Motor neuron (in vitro differentiated cells): ENCODE measurements around the gene SEMA3G. TPM values are rescaled to one million over a fixed set of nuclear protein-coding genes. Genes with fewer than 3 reads are reported as not detected.
A peak's percentile ranks its signal among the peaks of the same experiment; 100 is the strongest.

Experiments used
- ATAC-seq, 8 experiments: fragments of 200-7000 bp; cut with Tn5 transposase; replicated peaks in 6 of 8; 2 replicates each; pipeline ENCODE4 v1.8.0; 2021; ENCODE audit warnings: mild to moderate bottlenecking in 8 of 8, moderate library complexity in 8 of 8
- H3K27ac ChIP-seq, 2 donors: fragments of 250-450 bp; sonication (Bioruptor Pico); 2 replicates each; pipeline ENCODE4 v1.9.0; 2021; ENCODE audit warnings: antibody characterized with exemption in 2 of 2, mild to moderate bottlenecking in 2 of 2, moderate library complexity in 1 of 2
- H3K4me1 ChIP-seq, 2 donors: fragments of 250-450 bp; sonication (Bioruptor Pico); replicated peaks in 1 of 2; 2 replicates each; pipeline ENCODE4 v1.6.1; 2021; ENCODE audit warnings: antibody characterized with exemption in 2 of 2, mild to moderate bottlenecking in 2 of 2, moderate library complexity in 1 of 2
- H3K4me3 ChIP-seq, 5 donors: fragments of 250-450 bp; sonication (Bioruptor Pico); 2 replicates each; pipeline ENCODE4 v1.9.0; 2021; ENCODE audit warnings: antibody characterized with exemption in 5 of 5, mild to moderate bottlenecking in 5 of 5, moderate library complexity in 4 of 5
- WGBS, 10 experiments: fragments of 450-650 bp; shearing (Covaris generic); methylation state at CpG; one replicate each; pipeline ENCODE4 v1.0.0; 2022; 5-methylcytosine and 5-hydroxymethylcytosine counted together
- in situ Hi-C, 9 experiments: fragments of 400-800 bp; cut with MboI; loops; one replicate each; pipeline ENCODE4 v1.15.0; 2021; ENCODE audit warnings: low sequenced_read_pairs in 9 of 9, low pct_unique_long_range_greater_than_20kb in 2 of 9; ENCODE audit not compliant: unreplicated experiment in 9 of 9
- total RNA-seq, 8 experiments: library from RNA; unstranded; fragments of 300-600 nt; gene quantifications; 2 replicates each; pipeline versions ENCODE4 v1.2.3 to v1.2.4, GENCODE V29; 2022

SEMA3G gene
- total RNA-seq, 8 experiments from 2014 or later, result 0.05 to 0.91 (median 0.19) TPM

- in situ Hi-C loops, result no loop called here
- H3K4me3 ChIP-seq, result no peak overlapping the region
- ATAC-seq, result no peak
- H3K27ac ChIP-seq, result no peak overlapping the region
- H3K4me1 ChIP-seq, result no peaks in the 10 kb centered on the region
- WGBS, 10 experiments, result 40 to 100% (median 80%) methylated on average over 1 to 2 of the region's 2 CpGs; no CpG with 5 or more reads in 6 of the 10 experiments
Observed at GRCh38 chr3:52387481-52387880, 57.4 kb downstream of the SEMA3G start.

- ATAC-seq, result peak; percentile 20 to 85 (median 45)
- Histone ChIP-seq H3K27ac (no peak overlapping the region), H3K4me3 (no peak overlapping the region), H3K4me1 (no peaks in the 10 kb centered on the region)
- in situ Hi-C loops, result no loop called here
- 20 to 100% (median 65%) methylated on average over 1 to 5 of the region's 10 CpGs; no CpG with 5 or more reads in 4 of the 10 experiments for WGBS, 10 experiments
Observed at GRCh38 chr3:52385157-52385556, 59.7 kb downstream of the SEMA3G start.

- in situ Hi-C loops, result no loop called here
- no peak overlapping the region for H3K27ac ChIP-seq
- 60 to 100% (median 83%) methylated on average over 1 to 4 of the region's 9 CpGs; no CpG with 5 or more reads in 6 of the 10 experiments for WGBS, 10 experiments
- H3K4me1 ChIP-seq, result no peaks in the 10 kb centered on the region
- ATAC-seq, result no peak
- H3K4me3 ChIP-seq, result no peak overlapping the region
Observed at GRCh38 chr3:52384019-52384761, 60.7 kb downstream of the SEMA3G start.

GRCh38 chr3:52383446-52383845 is 61.5 kb downstream of the SEMA3G start:
- 82 to 100% (median 83%) methylated on average over 2 to 5 of the region's 14 CpGs; no CpG with 5 or more reads in 7 of the 10 experiments for WGBS, 10 experiments
- Histone ChIP-seq H3K4me3 (no peak overlapping the region), H3K4me1 (no peaks in the 10 kb centered on the region), H3K27ac (no peak overlapping the region)
- in situ Hi-C loops, result no loop called here
- ATAC-seq, result no peak

Other genes starting within 250 kb of the SEMA3G start
- 10 to 100 TPM; 30.0 to 51.1 (median 37.6) TPM for gene ALAS1, start 246.9 kb downstream of the SEMA3G start, total RNA-seq
- under 1 TPM in 6 of 8 experiments, not detected in 2; 0.08 to 0.29 (median 0.17) TPM for gene TLR9, start 219.5 kb downstream of the SEMA3G start, total RNA-seq
- gene TWF2, start 205.9 kb downstream of the SEMA3G start, total RNA-seq, result 10 to 100 TPM; 19.8 to 49.3 (median 30.3) TPM
- 10 to 100 TPM in 2 of 8 experiments, 1 to 10 TPM in 6; 2.6 to 20.8 (median 7.4) TPM for gene PPM1M, start 199.3 kb downstream of the SEMA3G start, total RNA-seq
- 100 to 1,000 TPM in 2 of 8 experiments, 10 to 100 TPM in 6; 48.6 to 104 (median 82.4) TPM for gene WDR82, start 166.5 kb downstream of the SEMA3G start, total RNA-seq
- gene GLYCTK, start 157.3 kb downstream of the SEMA3G start, total RNA-seq, result 10 to 100 TPM in 5 of 8 experiments, 1 to 10 TPM in 3; 4.3 to 15.6 (median 12.3) TPM
- 1 to 10 TPM; 1.1 to 5.9 (median 3.1) TPM for gene DNAH1, start 128.8 kb downstream of the SEMA3G start, total RNA-seq
- gene BAP1, start 35.1 kb downstream of the SEMA3G start, total RNA-seq, result 10 to 100 TPM; 36.6 to 76.7 (median 59.2) TPM
- 10 to 100 TPM in 3 of 8 experiments, 1 to 10 TPM in 5; 5.5 to 14.0 (median 9.0) TPM for gene PHF7, start 34.4 kb downstream of the SEMA3G start, total RNA-seq
- gene TNNC1, start 8.9 kb upstream of the SEMA3G start, total RNA-seq, result 10 to 100 TPM in 1 of 8 experiments, 1 to 10 TPM in 3, under 1 TPM in 4; 0.54 to 22.5 (median 1.2) TPM
- gene NISCH, start 10.5 kb upstream of the SEMA3G start, total RNA-seq, result 100 to 1,000 TPM in 1 of 8 experiments, 10 to 100 TPM in 7; 54.4 to 134 (median 80.6) TPM
- gene STAB1, start 50.2 kb upstream of the SEMA3G start, total RNA-seq, result 1 to 10 TPM in 2 of 8 experiments, under 1 TPM in 6; 0.11 to 2.0 (median 0.41) TPM
- 100 to 1,000 TPM in 3 of 8 experiments, 10 to 100 TPM in 5; 13.3 to 156 (median 91.7) TPM for gene NT5DC2, start 88.8 kb upstream of the SEMA3G start, total RNA-seq
- 100 to 1,000 TPM in 1 of 8 experiments, 10 to 100 TPM in 7; 38.6 to 102 (median 65.6) TPM for gene UQCC5, start 91.5 kb upstream of the SEMA3G start, total RNA-seq
- gene PBRM1, start 240.8 kb upstream of the SEMA3G start, total RNA-seq, result 100 to 1,000 TPM in 1 of 8 experiments, 10 to 100 TPM in 7; 27.2 to 100 (median 66.9) TPM
- 100 to 1,000 TPM in 6 of 8 experiments, 10 to 100 TPM in 2; 75.6 to 219 (median 110) TPM for gene GNL3, start 240.9 kb upstream of the SEMA3G start, total RNA-seq